ENCODE measurements around the gene ZNF771. TPM values are rescaled to one million over a fixed set of nuclear protein-coding genes. Genes with fewer than 3 reads are reported as not detected.
"Not testable (repeated sequence)": the region's sequence is repeated elsewhere in the genome, so short reads cannot be mapped to it uniquely, and the experiment has no call there.

The ZNF771 gene
- total RNA-seq, 2 experiments from 2014 or later: 4.9 to 5.4 TPM

DNA sequence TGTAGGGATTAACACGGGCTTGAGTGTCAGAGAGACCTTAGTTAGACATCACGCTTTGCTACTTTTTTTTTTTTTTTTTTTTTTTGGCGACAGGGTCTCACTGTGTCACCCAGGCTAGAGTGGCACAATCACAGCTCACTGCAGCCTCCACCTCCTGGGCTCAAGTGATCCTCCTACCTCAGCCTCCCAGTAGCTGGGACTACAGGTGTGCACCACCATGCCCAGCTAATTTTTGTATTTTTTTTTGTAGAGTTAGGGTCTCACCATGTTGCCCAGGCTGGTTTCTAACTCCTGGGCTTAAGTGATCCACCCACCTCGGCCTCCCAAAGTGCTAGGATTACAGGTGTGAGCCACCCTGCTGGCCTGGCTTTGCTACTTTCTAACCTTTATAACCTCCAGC lies 10.8 kb upstream of the ZNF771 start:
- ATAC-seq; H3K9me3 Mint-ChIP-seq (ENCODE audit: low read depth); H3K36me3 Mint-ChIP-seq; DNase-seq; H3K27me3 Mint-ChIP-seq: not testable (repeated sequence)
- CTCF ChIA-PET: interaction anchor here (1.3 to 8.2 kb wide), 4 partner anchors 12 to 232 kb away, joined by 3 to 73 read pairs (median 15); partner anchors contain the start of genes SEPTIN1 and ZNF771
- Mint-ChIP-seq H3K27ac (peak overlapping the region; percentile 14), H3K4me1 (peaks cover 50% of the 10 kb centered on the region), H3K4me3 (peak overlapping the region; percentile 41)

GRCh38 chr16:30397056-30397455 lies 10.3 kb upstream of the ZNF771 start:
- Mint-ChIP-seq H3K9me3 (ENCODE audit: low read depth) (no peaks in the 10 kb centered on the region), H3K27me3 (peaks cover 10% of the 10 kb centered on the region), H3K4me3 (peak overlapping the region; percentile 41), H3K36me3 (peaks cover 8% of the 10 kb centered on the region), H3K27ac (peak overlapping the region; percentile 14), H3K4me1 (peaks cover 52% of the 10 kb centered on the region)
- DNase-seq (no peak), ATAC-seq (no peak)
- CTCF ChIA-PET: interaction anchor here (0.7 to 8.2 kb wide), 4 partner anchors 12 to 307 kb away, joined by 4 to 73 read pairs (median 14); partner anchors contain the start of genes SEPTIN1 and ZNF771

- peaks cover 14% of the 10 kb centered on the region for H3K27me3 Mint-ChIP-seq
- no peak for DNase-seq
- peaks cover 8% of the 10 kb centered on the region for H3K36me3 Mint-ChIP-seq
- no peaks in the 10 kb centered on the region for H3K9me3 Mint-ChIP-seq (ENCODE audit: low read depth)
- ATAC-seq: no peak
- peaks cover 52% of the 10 kb centered on the region for H3K4me1 Mint-ChIP-seq
- no peak overlapping the region for H3K27ac Mint-ChIP-seq
- CTCF ChIA-PET: interaction anchor here (0.7 to 8.2 kb wide), 3 partner anchors 11 to 308 kb away, joined by 4 to 73 read pairs (median 7); partner anchors contain the start of genes SEPTIN1 and ZNF771
- H3K4me3 Mint-ChIP-seq: no peak overlapping the region
Measured at GRCh38 chr16:30397776-30398660, 9.4 kb upstream of the ZNF771 start.

- peaks cover 17% of the 10 kb centered on the region for H3K27me3 Mint-ChIP-seq
- H3K9me3 Mint-ChIP-seq (ENCODE audit: low read depth): no peaks in the 10 kb centered on the region
- H3K4me1 Mint-ChIP-seq: peaks cover 52% of the 10 kb centered on the region
- peaks cover 8% of the 10 kb centered on the region for H3K36me3 Mint-ChIP-seq
- no peak overlapping the region for H3K4me3 Mint-ChIP-seq
- DNase-seq (no peak), ATAC-seq (no peak)
- H3K27ac Mint-ChIP-seq: no peak overlapping the region
- CTCF ChIA-PET: interaction anchor here (0.7 to 8.2 kb wide), 6 partner anchors 9 to 30 kb away, joined by 3 to 73 read pairs (median 6); partner anchors contain the start of genes SEPTIN1 and ZNF771
Measured at GRCh38 chr16:30398661-30399434, 8.6 kb upstream of the ZNF771 start.

GRCh38 chr16:30399435-30400186 lies 7.8 kb upstream of the ZNF771 start:
- Mint-ChIP-seq H3K27me3 (peaks cover 20% of the 10 kb centered on the region), H3K36me3 (peaks cover 8% of the 10 kb centered on the region), H3K4me3 (peak overlapping the region; percentile 79), H3K4me1 (peaks cover 49% of the 10 kb centered on the region), H3K9me3 (ENCODE audit: low read depth) (no peaks in the 10 kb centered on the region), H3K27ac (peak overlapping the region; percentile 72)
- no peak for DNase-seq
- no peak for ATAC-seq
- CTCF ChIA-PET: interaction anchor here (0.7 to 8.2 kb wide), 6 partner anchors 9 to 31 kb away, joined by 3 to 73 read pairs (median 6); partner anchors contain the start of gene ZNF771

- Mint-ChIP-seq H3K9me3 (ENCODE audit: low read depth) (no peaks in the 10 kb centered on the region), H3K27ac (no peak overlapping the region), H3K27me3 (peaks cover 20% of the 10 kb centered on the region), H3K4me3 (peak overlapping the region; percentile 0), H3K36me3 (peaks cover 8% of the 10 kb centered on the region), H3K4me1 (peaks cover 45% of the 10 kb centered on the region)
- no peak for ATAC-seq
- no peak for DNase-seq
- CTCF ChIA-PET: interaction anchor here (8.2 kb wide), 1 partner anchor 7 kb away, joined by 73 read pairs; the partner anchor contains the start of gene ZNF771
Measured at GRCh38 chr16:30401768-30402425, 5.5 kb upstream of the ZNF771 start.

- Mint-ChIP-seq H3K4me3 (peak overlapping the region; percentile 79), H3K27me3 (peaks cover 11% of the 10 kb centered on the region), H3K9me3 (ENCODE audit: low read depth) (no peaks in the 10 kb centered on the region), H3K4me1 (peaks cover 27% of the 10 kb centered on the region), H3K27ac (peak overlapping the region; percentile 82), H3K36me3 (peaks cover 2% of the 10 kb centered on the region)
- ATAC-seq (no peak), DNase-seq (no peak)
- CTCF ChIA-PET: interaction anchor here (1.1 to 8.1 kb wide), 16 partner anchors 9 to 341 kb away, joined by 3 to 73 read pairs (median 10); partner anchors contain the start of genes ALDOA, DCTPP1, SEPTIN1 and TBC1D10B
Measured at GRCh38 chr16:30406795-30407101, 658 bp upstream of the ZNF771 start.

- Mint-ChIP-seq H3K36me3 (peaks cover 6% of the 10 kb centered on the region), H3K9me3 (ENCODE audit: low read depth) (no peaks in the 10 kb centered on the region), H3K4me1 (peaks cover 32% of the 10 kb centered on the region), H3K27me3 (peaks cover 6% of the 10 kb centered on the region), H3K27ac (peak overlapping the region; percentile 38), H3K4me3 (peak overlapping the region; percentile 79)
- CTCF ChIA-PET: interaction anchor here (0.6 to 8.1 kb wide), 19 partner anchors 9 to 316 kb away, joined by 3 to 73 read pairs (median 9); partner anchors contain the start of genes DCTPP1, SEPTIN1, TBC1D10B and TBX6
- DNase-seq (no peak), ATAC-seq (no peak)
Measured at GRCh38 chr16:30407804-30408534, 563 bp downstream of the ZNF771 start.

DNA sequence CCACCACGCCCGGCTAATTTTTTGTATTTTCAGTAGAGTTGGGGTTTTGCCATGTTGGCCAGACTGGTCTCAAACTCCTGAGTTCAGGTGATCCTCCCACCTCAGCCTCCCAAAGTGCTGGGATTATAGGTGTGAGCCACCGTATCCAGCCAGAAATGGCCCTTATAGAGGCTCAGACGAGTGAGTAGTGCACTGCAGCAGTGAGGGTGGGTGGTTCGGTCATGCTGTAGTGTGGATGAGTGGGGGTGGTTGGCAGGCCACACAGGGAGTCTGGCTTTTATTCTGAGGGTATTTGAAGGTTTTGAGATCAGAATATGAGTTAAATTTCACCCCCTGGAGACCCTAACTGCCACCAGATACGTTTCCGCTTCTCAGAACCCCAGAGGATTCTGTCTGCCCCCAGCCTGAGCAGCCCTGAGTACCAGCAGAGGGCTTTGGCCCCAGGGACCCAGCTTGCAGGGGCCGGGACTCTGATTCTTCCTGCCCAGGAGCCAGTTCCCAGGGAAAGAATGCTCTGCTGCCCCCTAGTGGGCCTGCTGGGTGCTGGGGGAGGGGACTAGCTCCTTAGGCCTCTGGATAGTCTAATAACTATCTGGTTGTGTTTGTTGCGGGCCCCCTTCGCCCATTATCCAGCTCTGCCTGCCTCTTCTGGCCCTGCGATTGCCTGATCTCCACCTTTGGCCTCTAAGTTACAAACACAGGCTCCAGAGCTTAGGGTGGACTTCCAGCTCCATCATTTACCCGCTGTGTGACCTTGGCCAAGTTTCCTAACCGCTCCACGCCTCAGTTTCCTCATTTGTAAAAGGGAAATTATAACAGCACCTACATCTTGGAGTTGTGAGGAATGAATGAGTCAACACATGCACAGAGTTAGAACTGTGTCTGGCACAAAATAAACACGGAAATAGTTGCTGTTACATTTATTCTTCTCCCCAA lies 2.0 kb downstream of the ZNF771 start:
- no peaks in the 10 kb centered on the region for H3K9me3 Mint-ChIP-seq (ENCODE audit: low read depth)
- peaks cover 37% of the 10 kb centered on the region for H3K4me1 Mint-ChIP-seq
- peaks cover 12% of the 10 kb centered on the region for H3K36me3 Mint-ChIP-seq
- peak overlapping the region; percentile 54 for H3K27ac Mint-ChIP-seq
- ATAC-seq (peak; percentile 60), DNase-seq (peak; percentile 94)
- no peaks in the 10 kb centered on the region for H3K27me3 Mint-ChIP-seq
- CTCF ChIA-PET: interaction anchor here (0.6 to 8.1 kb wide), 37 partner anchors 10 to 377 kb away, joined by 3 to 73 read pairs (median 6); partner anchors contain the start of genes CD2BP2, CORO1A, DCTPP1 and GDPD3
- H3K4me3 Mint-ChIP-seq: peak overlapping the region; percentile 5

DNA sequence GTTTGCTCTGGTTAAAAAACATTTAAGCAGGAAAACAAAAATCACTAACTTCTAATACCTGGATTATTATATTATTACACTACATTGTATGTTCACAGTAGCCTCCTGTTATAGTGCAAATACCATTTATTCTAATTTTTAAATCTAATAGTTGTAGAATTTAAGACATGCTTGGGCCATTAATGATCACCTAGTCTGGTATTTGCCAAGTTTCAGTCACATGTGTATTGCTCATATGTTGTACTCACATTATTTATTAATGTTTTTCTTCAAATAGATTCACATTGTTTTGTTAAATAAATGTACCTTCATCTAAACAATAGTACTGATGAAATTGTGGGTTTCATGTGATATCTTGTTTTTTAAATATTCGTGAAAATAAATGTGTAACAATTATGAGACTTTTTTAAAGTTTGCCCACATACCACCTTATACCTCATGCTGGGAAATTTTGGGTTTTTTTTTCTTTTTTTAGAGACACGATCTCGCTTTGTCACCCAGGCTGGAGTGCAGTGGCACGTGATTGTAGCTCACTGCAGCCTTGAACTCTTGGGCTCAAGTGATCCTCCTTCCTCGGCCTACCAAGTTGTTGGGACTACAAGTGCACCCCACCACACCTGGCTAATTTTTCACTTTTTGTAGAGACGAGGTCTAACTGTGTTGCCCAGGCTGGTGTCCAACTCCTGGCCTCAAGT lies 5.9 kb downstream of the ZNF771 start:
- Mint-ChIP-seq H3K4me1 (peaks cover 43% of the 10 kb centered on the region), H3K27me3 (no peaks in the 10 kb centered on the region), H3K4me3 (no peak overlapping the region), H3K9me3 (ENCODE audit: low read depth) (no peaks in the 10 kb centered on the region), H3K36me3 (peaks cover 14% of the 10 kb centered on the region), H3K27ac (no peak overlapping the region)
- DNase-seq (no peak), ATAC-seq (no peak)
- CTCF ChIA-PET: interaction anchor here (1.1 kb wide), 1 partner anchor 17 kb away, joined by 3 read pairs; the partner anchor contains the start of gene DCTPP1

Data from activated CD8-positive, alpha-beta memory T cell treated with anti-CD3 and anti-CD28 coated beads, Interleukin-2, amount 10 ng/mL, durations not matched to agents 7 days and 5 days (primary cell).